HepG2 (cell line): ENCODE data around the gene CD302. TPM values are rescaled to one million over a fixed set of nuclear protein-coding genes. Genes with fewer than 3 reads are reported as not detected.

Source experiments
- ATAC-seq: fragments of 200-7000 bp; cut with Tn5 transposase; 3 replicates; pipeline ENCODE4 v1.9.1; 2020; ENCODE audit warnings: mild to moderate bottlenecking, moderate library complexity
- BruUV-seq: library from RNA; stranded (reverse); fragments of 400-500 nt; replicated peaks from 2 replicates; lab custom pipeline; 2021; lab: Mats Ljungman, UMichigan
- CTCF ChIA-PET: fragments of 300-600 bp; formaldehyde crosslinking; extraction: SDS; loops from one replicate; lab custom pipeline; 2021; ENCODE audit warnings: low total read pairs, inconsistent platforms, low intra/inter-chr PET ratio; lab: Yijun Ruan, JAX
- POLR2A ChIA-PET: fragments of 350-600 bp; sonication (Branson Sonifier 250); formaldehyde crosslinking; loops from one replicate; lab custom pipeline; 2020; ENCODE audit warnings: antibody characterized with exemption, inconsistent platforms; lab: Yijun Ruan, JAX
- DNase-seq: peaks from one replicate; pipeline ENCODE4 v3.0.0-alpha.2; 2015; ENCODE audit warnings: low spot score
- FAIRE-seq: peaks from 3 replicates; lab custom pipeline; 2011; peaks lifted over from hg19 to GRCh38; lab: Jason Lieb, UNC
- H2AFZ ChIP-seq: one replicate; pipeline ENCODE4 v1.6.1; 2011; ENCODE audit warnings: low read length, inconsistent platforms
- H3K27ac ChIP-seq: fragments of 300-600 bp; 3 replicates; pipeline ENCODE4 v1.8.0; 2011; ENCODE audit warnings: mixed run types, mild to moderate bottlenecking, mixed read lengths, low read length, inconsistent platforms; ENCODE audit not compliant: insufficient read depth; ENCODE audit errors: extremely low read length
- H3K27me3 ChIP-seq, 2 experiments: fragments of 200-600 bp in 1 of 2; 2 replicates in 1 of 2; 3 replicates in 1 of 2; pipeline versions ENCODE4 v1.6.0 to v1.8.0; 2011; ENCODE audit warnings: low read length in 2 of 2, mild to moderate bottlenecking in 2 of 2, moderate library complexity in 2 of 2, inconsistent platforms in 1 of 2; ENCODE audit not compliant: insufficient read depth in 2 of 2, control insufficient read depth in 1 of 2
- H3K36me3 ChIP-seq, 2 experiments: fragments of 200-600 bp in 1 of 2; replicated peaks in 1 of 2; 2 replicates in 1 of 2; 3 replicates in 1 of 2; pipeline versions ENCODE4 v1.5.1 to v1.8.0; 2011; ENCODE audit warnings: low read length in 2 of 2, inconsistent platforms in 1 of 2; ENCODE audit not compliant: insufficient read depth in 2 of 2, control insufficient read depth in 1 of 2
- H3K4me1 ChIP-seq: 2 replicates; pipeline ENCODE4 v1.5.1; 2012; ENCODE audit warnings: low read length, inconsistent platforms; ENCODE audit not compliant: insufficient read depth
- H3K4me2 ChIP-seq: 2 replicates; pipeline ENCODE4 v1.6.0; 2011; ENCODE audit warnings: low read depth, low read length, inconsistent platforms
- H3K4me3 ChIP-seq, 3 experiments: fragments of 200-600 bp in 1 of 3; sonication (generic), shearing (Covaris generic) in 1 of 3; replicated peaks in 1 of 3; 2 replicates each; pipeline ENCODE4 v1.5.1; 2011 to 2016; ENCODE audit warnings: low read length in 3 of 3, inconsistent platforms in 2 of 3, low read depth in 2 of 3, mild to moderate bottlenecking in 2 of 3, control low read depth in 1 of 3, mixed read lengths in 1 of 3; ENCODE audit not compliant: insufficient read depth in 1 of 3
- H3K79me2 ChIP-seq: one replicate; pipeline ENCODE4 v1.6.1; 2011; ENCODE audit warnings: low read length, inconsistent platforms; ENCODE audit not compliant: insufficient read depth
- H3K9ac ChIP-seq: 2 replicates; pipeline ENCODE4 v1.6.0; 2011; ENCODE audit warnings: mild to moderate bottlenecking, low read depth, low read length, inconsistent platforms; ENCODE audit not compliant: insufficient read depth
- H3K9me3 ChIP-seq: 2 replicates; pipeline ENCODE4 v1.5.1; 2012; ENCODE audit warnings: mild to moderate bottlenecking, low read length
- H4K20me1 ChIP-seq: 2 replicates; pipeline ENCODE4 v1.6.0; 2011; ENCODE audit warnings: inconsistent platforms, mild to moderate bottlenecking, low read length, moderate library complexity; ENCODE audit not compliant: insufficient read depth
- CEBPB ChIP-seq: IDR thresholded peaks from 2 replicates; pipeline ENCODE4 v1.6.1; 2011; ENCODE audit warnings: low read depth, low read length, improper control_type of control experiment, borderline replicate concordance
- CEBPG ChIP-seq: IDR thresholded peaks from 2 replicates; pipeline ENCODE4 v1.6.1; 2016
- PITX1 ChIP-seq: sonication (generic); formaldehyde crosslinking; IDR thresholded peaks from 2 replicates; pipeline ENCODE4 v1.5.1; 2020; ENCODE audit warnings: mild to moderate bottlenecking, missing genetic modification reagents
- ZKSCAN5 ChIP-seq: sonication (generic); formaldehyde crosslinking; IDR thresholded peaks from 2 replicates; pipeline ENCODE4 v1.5.1; 2020; ENCODE audit warnings: mild to moderate bottlenecking, missing genetic modification reagents
- WGBS: methylation state at CpG from one replicate; pipeline ENCODE4 v1.1.6; 2017; ENCODE audit warnings: low lambda C conversion rate; 5-methylcytosine and 5-hydroxymethylcytosine counted together
- in situ Hi-C: cut with HindIII; loops from 2 replicates; pipeline ENCODE4 v1.10.0; 2017; ENCODE audit warnings: low pct_unique_long_range_greater_than_20kb; ENCODE audit not compliant: extremely low pct_ligation_motif_present
- intact Hi-C: fragments of 100-400 bp; cut with micrococcal nuclease; formaldehyde crosslinking; loops from one replicate; pipeline ENCODE4 v1.10.0; 2022; ENCODE audit not compliant: unreplicated experiment
- polyA plus RNA-seq, 8 experiments: library from polyadenylated mRNA; depleted of rRNA in 3 of 8; stranded (reverse) in 7 of 8; unstranded in 1 of 8; fragments of >200 nt; fragmentation: Illumina TruSeq in 4 of 8; extraction: Trizol in 4 of 8; gene quantifications; 2 replicates each; pipeline versions ENCODE4 v1.2.1 to v1.2.3, GENCODE V29; 2011 to 2016; ENCODE audit warnings: low read depth in 4 of 8, missing spikeins in 1 of 8, mixed read lengths in 1 of 8; ENCODE audit not compliant: insufficient read depth in 1 of 8
- total RNA-seq, 5 experiments: library from RNA; depleted of rRNA; stranded (reverse); fragments of >200 nt; fragmentation: Illumina TruSeq; extraction: Trizol; gene quantifications; 2 replicates each; pipeline ENCODE4 v1.2.3, GENCODE V29; 2016; ENCODE audit warnings: low read depth in 1 of 5
- TF ChIP-seq, protein P1 (sequence below): sonication (generic); formaldehyde crosslinking; IDR thresholded peaks from 2 replicates; pipeline ENCODE4 v1.8.0; 2023; ENCODE audit warnings: mild to moderate bottlenecking, missing genetic modification reagents
- TF ChIP-seq, protein P2 (sequence below), 2 experiments: fragments of 450-650 bp in 1 of 2; sonication (generic) in 1 of 2; formaldehyde crosslinking; IDR thresholded peaks; 2 replicates each; pipeline versions ENCODE4 v1.5.0 to v1.8.0; 2020 to 2022; ENCODE audit warnings: mild to moderate bottlenecking in 1 of 2, missing genetic modification reagents in 1 of 2

CD302 gene
- total and polyA plus RNA-seq, 2 of the 13 experiments (the other 11 are each of a cell fraction or from before 2014, with no cell fraction given), result 8.0 to 15.6 TPM

DNA sequence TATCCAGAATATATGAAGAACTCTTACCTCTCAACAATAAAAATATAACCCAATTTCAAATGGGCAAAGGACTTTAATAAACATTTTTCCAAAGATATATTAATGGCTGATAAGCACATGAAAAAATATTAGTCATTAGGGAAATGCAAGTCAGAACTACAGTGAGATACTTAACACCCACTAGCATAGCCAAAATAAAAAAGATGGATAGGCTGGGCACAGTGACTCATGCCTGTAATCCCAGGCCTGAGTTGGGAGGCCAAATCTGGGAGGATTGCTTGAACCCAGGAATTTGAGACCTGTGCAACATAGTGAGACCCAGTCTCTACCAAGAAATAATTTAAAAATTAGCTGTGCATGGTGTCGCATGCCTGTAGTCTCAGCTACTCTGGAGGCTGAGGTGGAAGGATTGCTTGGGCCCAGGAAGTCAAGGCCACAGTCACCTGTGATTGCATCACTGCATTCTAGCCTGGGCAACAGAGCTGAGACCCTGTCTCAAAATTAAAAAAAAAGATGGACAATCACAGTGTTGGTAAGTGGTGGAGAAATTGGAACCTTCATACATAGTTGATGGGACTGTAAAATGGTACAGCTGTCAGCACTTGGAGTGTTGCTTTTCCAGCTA is 60.6 kb downstream of the CD302 start:
- Histone ChIP-seq H3K9me3 (no peaks in the 10 kb centered on the region), H3K9ac (no peak overlapping the region), H3K27me3 (no peaks in the 10 kb centered on the region), H3K4me3 (no peak overlapping the region), H2AFZ (no peak overlapping the region), H3K27ac (no peak overlapping the region), H3K79me2 (peaks cover 85% of the 10 kb centered on the region), H3K36me3 (peaks cover 39 to 87% of the 10 kb centered on the region in 2 experiments), H3K4me2 (no peak overlapping the region), H3K4me1 (no peaks in the 10 kb centered on the region), H4K20me1 (peaks cover 43% of the 10 kb centered on the region)
- ChIA-PET POLR2A (interaction anchor here (1.0 to 2.1 kb wide), 2 partner anchors 22 to 26 kb away, joined by 3 to 5 read pairs; partner anchors contain the start of gene MARCHF7), CTCF (no interaction called here)
- BruUV-seq, result no TSS peak
- DNase-seq, result no peak
- no peak; the same call in 1 of the 3 replicates for ATAC-seq
- whole genome bisulfite sequencing, result 100% methylated on average over 1 of the region's 1 CpG
- intact Hi-C loops, result no loop called here
- no peak for FAIRE-seq
- in situ Hi-C loops, result no loop called here
- TF ChIP-seq, protein P1, sequence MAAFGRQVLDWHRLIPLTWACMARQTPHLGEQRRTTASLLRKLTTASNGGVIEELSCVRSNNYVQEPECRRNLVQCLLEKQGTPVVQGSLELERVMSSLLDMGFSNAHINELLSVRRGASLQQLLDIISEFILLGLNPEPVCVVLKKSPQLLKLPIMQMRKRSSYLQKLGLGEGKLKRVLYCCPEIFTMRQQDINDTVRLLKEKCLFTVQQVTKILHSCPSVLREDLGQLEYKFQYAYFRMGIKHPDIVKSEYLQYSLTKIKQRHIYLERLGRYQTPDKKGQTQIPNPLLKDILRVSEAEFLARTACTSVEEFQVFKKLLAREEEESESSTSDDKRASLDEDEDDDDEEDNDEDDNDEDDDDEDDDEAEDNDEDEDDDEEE (CRISPR knock-in tag), result no peak
- TF ChIP-seq CEBPG (CRISPR knock-in tag) (peak; percentile 72), PITX1 (CRISPR knock-in tag) (no peak), CEBPB (peak; percentile 57), ZKSCAN5 (CRISPR knock-in tag) (no peak)
- TF ChIP-seq, protein P2, sequence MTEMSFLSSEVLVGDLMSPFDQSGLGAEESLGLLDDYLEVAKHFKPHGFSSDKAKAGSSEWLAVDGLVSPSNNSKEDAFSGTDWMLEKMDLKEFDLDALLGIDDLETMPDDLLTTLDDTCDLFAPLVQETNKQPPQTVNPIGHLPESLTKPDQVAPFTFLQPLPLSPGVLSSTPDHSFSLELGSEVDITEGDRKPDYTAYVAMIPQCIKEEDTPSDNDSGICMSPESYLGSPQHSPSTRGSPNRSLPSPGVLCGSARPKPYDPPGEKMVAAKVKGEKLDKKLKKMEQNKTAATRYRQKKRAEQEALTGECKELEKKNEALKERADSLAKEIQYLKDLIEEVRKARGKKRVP (CRISPR knock-in tag; IDR thresholded peaks at IDR 0.05), result peak in 1 of 2 experiments; percentile 45; a peak in 1 of 4 replicates
